NCI-H1048 (cell line): ENCODE measurements around the gene HSPG2.

Experiments used
- DNase-seq: peaks from one replicate; lab custom pipeline; 2025; lab: John Stamatoyannopoulos, UW

HSPG2 gene

GRCh38 chr1:21879928-21880618, 57.0 kb downstream of the HSPG2 start:
- no peak for DNase-seq

- no peak for DNase-seq
These were observed 58.2 kb downstream of the HSPG2 start for GRCh38 chr1:21878840-21879478.

- DNase-seq: no peak
These were observed 58.9 kb downstream of the HSPG2 start for GRCh38 chr1:21878009-21878773.

- no peak for DNase-seq
These were observed 60.8 kb downstream of the HSPG2 start for GRCh38 chr1:21876267-21876666.

GRCh38 chr1:21875621-21876063, 61.5 kb downstream of the HSPG2 start:
- DNase-seq: no peak

- no peak for DNase-seq
These were observed 62.1 kb downstream of the HSPG2 start for GRCh38 chr1:21874778-21875547.

- no peak for DNase-seq
These were observed 62.8 kb downstream of the HSPG2 start for GRCh38 chr1:21874328-21874727.

- DNase-seq: no peak
These were observed 63.3 kb downstream of the HSPG2 start for GRCh38 chr1:21873761-21874160.

GRCh38 chr1:21873174-21873573, 63.9 kb downstream of the HSPG2 start:
- DNase-seq: no peak

GRCh38 chr1:21872445-21873079, 64.5 kb downstream of the HSPG2 start:
- DNase-seq: no peak

- no peak for DNase-seq
These were observed 65.2 kb downstream of the HSPG2 start for GRCh38 chr1:21871943-21872342.

GRCh38 chr1:21870611-21871010, 66.5 kb downstream of the HSPG2 start:
- DNase-seq: no peak

- DNase-seq: no peak
These were observed 67.4 kb downstream of the HSPG2 start for GRCh38 chr1:21869620-21870121.

GRCh38 chr1:21868941-21869454, 68.1 kb downstream of the HSPG2 start:
- no peak for DNase-seq

GRCh38 chr1:21868482-21868881, 68.6 kb downstream of the HSPG2 start:
- DNase-seq: no peak

GRCh38 chr1:21867451-21867996, 69.6 kb downstream of the HSPG2 start:
- no peak for DNase-seq

- no peak for DNase-seq
These were observed 70.4 kb downstream of the HSPG2 start for GRCh38 chr1:21866707-21867043.

- no peak for DNase-seq
These were observed 71.0 kb downstream of the HSPG2 start for GRCh38 chr1:21865943-21866706.

GRCh38 chr1:21865609-21865942, 71.5 kb downstream of the HSPG2 start:
- no peak for DNase-seq

- DNase-seq: no peak
These were observed 72.4 kb downstream of the HSPG2 start for GRCh38 chr1:21864730-21865129.

- no peak for DNase-seq
These were observed 73.1 kb downstream of the HSPG2 start for GRCh38 chr1:21863981-21864380.
